LNCAP (cell line): ENCODE results near the gene PRLH.
A peak's percentile ranks its signal among the peaks of the same experiment; 100 is the strongest.

Source experiments
- TF ChIP-seq, protein P1 (sequence below): fragments of 450-650 bp; IDR thresholded peaks from 2 replicates; pipeline ENCODE4 v1.5.1; 2017; ENCODE audit warnings: mild to moderate bottlenecking

The PRLH gene

DNA sequence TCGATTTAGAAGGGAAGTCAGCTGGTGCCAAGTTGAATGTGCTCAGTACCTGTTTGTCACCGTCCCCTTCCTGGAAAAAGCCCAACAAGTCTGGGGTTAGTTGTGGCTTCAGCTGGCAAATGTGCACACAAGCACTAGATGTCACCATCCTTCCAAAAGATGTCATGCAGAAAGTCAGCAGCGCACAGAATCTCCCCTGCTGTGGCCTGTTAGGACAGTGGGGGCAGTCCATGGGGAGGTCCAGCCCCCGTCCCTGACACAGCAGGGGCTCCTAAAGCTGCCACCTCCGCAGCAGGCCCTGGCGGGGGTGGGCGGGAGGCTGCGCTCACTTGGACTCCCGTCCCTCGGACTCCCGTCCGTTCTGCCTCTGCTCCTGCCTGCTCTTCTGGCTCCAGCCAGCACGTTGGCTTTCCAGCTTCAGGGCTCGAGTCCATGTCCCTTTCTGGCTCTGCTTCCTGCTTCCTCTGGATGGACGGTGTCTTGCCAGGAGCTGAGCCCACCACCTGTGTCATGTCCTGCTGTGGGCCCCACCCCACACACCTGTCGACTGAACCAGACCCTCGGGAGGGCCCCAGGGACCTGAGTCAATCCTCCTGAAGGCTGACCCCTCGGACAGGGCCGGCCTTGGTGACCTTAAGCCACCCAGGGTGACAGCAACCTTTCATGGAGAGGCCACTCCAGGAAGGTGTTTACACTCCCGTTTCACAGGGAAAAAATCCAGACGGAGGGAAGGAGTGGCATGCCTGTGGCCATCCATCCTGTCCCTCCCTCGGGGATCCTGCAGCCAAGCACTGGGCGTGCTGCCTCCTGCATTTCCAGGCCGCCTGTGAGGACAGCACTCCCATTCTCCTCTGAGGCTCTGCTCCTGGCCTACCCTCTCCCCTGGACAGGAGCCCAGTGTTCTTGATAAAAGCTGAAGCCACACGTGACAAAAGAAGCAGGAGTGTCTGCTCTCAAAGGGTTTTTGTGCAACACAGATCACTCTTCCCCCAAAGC lies 15.7 kb downstream of the PRLH start:
- TF ChIP-seq, protein P1, sequence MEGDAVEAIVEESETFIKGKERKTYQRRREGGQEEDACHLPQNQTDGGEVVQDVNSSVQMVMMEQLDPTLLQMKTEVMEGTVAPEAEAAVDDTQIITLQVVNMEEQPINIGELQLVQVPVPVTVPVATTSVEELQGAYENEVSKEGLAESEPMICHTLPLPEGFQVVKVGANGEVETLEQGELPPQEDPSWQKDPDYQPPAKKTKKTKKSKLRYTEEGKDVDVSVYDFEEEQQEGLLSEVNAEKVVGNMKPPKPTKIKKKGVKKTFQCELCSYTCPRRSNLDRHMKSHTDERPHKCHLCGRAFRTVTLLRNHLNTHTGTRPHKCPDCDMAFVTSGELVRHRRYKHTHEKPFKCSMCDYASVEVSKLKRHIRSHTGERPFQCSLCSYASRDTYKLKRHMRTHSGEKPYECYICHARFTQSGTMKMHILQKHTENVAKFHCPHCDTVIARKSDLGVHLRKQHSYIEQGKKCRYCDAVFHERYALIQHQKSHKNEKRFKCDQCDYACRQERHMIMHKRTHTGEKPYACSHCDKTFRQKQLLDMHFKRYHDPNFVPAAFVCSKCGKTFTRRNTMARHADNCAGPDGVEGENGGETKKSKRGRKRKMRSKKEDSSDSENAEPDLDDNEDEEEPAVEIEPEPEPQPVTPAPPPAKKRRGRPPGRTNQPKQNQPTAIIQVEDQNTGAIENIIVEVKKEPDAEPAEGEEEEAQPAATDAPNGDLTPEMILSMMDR, result peak; percentile 57

DNA sequence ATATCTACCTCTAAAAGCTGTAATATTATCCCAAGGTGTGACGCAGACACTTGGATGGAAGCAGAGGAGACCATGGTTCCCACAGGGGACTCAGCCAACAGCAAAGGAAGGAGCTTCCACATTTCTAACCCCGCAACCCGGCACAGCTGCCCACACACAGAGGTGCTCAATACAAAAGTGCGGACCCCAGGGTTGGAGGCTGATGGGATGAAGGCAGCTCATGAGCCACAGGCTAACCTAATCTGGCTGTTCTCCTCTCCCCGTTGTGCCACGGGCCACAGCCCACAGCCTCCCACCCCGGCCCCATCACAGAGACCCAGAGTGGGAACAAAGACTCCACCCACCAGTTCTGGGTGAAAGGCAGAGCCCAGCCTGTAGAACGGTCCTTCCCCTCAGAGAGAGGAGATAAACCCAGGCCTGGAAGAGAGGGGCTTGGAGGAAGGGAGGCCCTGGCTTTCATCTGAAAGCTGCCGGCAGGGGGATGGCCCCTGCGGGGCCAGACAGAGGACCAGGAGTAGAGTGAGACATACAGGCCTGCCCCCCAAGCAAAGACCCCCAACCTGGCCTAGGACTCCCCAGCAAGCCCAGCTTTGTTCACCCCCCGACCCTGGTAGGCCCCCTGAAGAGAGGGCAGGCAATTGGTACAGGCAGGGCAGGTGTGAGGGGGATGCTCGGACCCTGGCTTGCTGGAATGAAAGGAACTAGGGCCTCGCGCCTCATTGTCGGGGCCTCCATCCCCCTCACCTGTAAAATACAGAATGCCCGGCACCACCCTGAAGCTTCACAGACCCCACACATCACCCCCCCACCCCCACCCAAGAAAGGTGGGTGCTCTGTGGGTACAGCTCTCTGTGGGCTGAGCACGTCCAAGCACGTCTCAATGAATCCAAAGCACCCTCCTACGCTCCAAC lies 17.3 kb downstream of the PRLH start:
- TF ChIP-seq, protein P1, result no peak

DNA sequence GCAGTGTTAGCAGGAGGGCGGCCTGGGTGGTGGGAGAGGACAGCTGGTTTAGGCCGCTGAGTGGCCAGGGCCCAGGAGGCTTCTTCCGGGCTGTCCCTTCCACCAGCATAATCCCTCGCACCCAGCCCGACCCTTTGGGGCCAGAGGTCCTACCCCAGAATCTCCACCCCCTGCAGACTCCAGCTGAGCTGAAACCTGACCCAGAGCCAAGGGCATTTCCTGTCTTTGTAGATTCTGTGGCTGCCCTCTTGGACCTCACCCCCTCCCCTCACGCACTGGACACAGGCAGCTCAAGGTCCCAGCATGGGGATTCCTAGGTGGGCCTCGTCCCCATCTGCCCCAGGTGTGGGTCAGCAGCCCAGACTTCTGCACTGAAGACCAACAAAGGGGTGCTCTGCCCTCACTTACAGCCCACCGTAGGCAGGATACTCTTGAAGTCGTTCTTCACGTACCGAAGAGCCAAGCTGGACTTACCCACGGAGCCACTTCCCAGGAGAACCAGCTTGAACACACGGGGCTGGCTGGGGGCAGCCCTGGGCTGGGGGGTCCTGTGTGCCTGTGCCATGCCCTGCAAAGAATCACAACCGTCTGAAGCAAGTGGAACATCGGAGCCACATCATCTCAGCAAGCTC lies 19.3 kb downstream of the PRLH start:
- TF ChIP-seq, protein P1, result no peak

DNA sequence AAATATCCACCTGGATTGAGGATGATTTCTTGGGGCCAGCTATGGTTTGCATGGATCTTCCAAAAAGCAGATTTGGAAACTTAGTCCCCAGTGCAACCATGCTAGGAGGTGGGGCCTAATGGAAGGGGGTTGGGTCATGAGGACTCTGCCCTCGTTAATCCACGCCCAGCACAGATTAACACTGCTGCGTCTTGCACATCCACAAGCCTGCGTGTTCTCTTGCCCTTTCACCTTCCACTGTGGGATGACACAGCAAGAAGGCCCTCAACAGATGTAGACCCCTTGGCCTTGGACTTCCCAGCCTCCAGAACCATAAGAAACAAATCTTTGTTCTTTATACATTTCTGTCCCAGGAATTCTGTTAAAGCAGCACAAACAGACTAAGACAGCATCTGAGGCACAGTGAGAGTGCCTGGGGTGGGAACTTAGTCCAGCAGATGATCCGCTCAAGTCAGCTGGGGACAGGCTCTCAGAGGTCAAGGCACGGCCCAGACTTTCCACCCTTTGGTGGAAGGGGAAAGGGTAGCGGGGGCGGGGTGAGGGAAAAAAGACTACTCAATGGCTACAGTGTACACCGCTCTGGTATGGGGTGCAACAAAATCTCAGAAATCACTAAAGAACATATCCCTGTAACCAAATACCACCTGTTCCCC lies 21.8 kb downstream of the PRLH start:
- TF ChIP-seq, protein P1, result no peak

DNA sequence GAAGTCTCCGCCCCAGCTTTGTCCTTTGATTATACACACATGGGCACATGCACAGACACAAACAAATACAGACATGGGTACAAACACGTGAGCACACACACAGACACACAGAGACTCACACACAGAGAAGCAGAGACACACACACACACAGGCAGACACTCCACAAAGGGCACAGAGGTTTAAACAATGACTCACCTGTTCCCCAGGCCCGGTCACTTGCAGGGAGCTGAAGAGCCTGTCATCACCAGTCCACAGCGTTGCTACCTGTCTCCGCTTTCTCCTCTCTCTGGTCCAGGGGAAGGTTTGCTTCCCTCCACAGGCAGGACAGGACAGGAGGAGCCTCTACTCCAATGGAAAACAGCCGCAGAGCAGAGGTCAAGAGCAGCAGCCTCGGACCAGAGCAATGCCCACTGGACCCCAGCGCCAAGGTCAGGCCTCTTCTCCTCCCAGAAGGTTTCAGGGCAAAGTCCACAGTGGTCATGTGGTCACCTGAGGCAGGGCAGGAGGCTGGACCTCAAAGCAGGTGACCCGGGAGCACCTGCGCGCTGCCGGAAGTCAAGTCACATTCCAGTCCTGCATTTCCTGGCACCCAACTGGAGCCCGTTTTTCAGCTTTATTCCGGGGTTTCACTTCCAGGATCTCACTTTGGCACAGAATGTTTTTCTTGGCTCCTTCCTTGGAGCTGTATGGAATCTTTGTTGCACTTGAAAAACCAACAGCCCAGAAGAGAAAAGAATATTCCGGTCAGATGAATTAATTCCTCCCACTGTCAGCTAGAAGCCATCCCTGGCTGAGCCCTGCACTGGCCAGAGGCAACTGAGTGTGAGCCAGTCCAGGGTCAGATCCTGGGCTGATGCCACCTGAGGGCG lies 24.1 kb downstream of the PRLH start, which contains the start of gene RAB17:
Gene RAB17, minus strand, starts transcription at position 463 of the 869 bp plus-strand sequence. CDS start 4,580 bp downstream, outside the sequence.
- TF ChIP-seq, protein P1, result no peak

DNA sequence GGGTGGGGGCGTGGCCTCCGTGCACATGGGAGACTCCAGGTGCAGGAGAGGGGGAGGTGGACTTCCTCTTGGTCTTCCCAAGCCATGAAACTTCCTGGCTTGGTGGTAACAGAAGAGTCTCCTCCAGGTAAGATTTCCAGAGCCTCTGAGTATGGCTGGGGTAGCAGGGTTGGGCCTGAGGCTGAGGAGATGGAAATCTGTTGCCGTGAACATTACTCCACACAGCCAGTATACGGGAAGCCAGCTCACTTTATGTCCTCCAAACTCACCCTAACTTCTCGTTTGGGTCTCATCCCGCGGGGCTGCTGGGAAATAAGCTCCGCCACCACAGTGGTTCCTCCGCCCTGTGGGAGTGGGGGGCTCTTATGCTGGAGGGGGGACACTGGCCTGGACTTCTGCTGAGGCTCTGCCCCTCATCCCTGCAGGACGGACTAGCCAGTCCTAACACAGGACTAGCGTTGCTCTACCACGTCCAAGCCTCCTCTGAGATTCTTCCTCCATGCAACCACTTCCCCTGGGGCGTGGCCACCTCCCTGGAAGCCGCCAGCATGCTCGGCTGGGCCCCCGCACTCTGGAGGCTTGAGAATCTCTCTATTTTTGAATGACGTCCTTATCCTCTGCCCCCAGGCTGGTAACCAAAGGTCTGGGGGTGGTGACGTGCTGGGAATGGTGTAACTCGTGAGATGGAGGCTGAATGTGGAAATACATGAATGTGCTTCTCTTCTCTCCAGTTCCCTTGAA lies 24.9 kb downstream of the PRLH start:
- TF ChIP-seq, protein P1, result no peak
